Measurements from ENCODE around the gene CDK5. TPM values are rescaled to one million over a fixed set of nuclear protein-coding genes. Genes with fewer than 3 reads are reported as not detected.

CDK5 gene
- total RNA-seq, 1 experiment from 2014 or later = 36.9 TPM

GRCh38 chr7:151071032-151071866 is 13.6 kb upstream of the CDK5 start:
- no peak for DNase-seq
- H3K27me3 ChIP-seq (ENCODE audit: control insufficient read depth, insufficient read depth, low read length) = no peaks in the 10 kb centered on the region
- H3K4me3 ChIP-seq (ENCODE audit: insufficient read depth, low read depth, low read length) = no peak overlapping the region
- peaks cover 28% of the 10 kb centered on the region for H3K36me3 ChIP-seq (replicated peaks; ENCODE audit: control insufficient read depth, insufficient read depth, low read length)

GRCh38 chr7:151070574-151070960 is 12.9 kb upstream of the CDK5 start:
- Histone ChIP-seq H3K36me3 (replicated peaks; ENCODE audit: control insufficient read depth, insufficient read depth, low read length) (peaks cover 28% of the 10 kb centered on the region), H3K4me3 (ENCODE audit: insufficient read depth, low read depth, low read length) (no peak overlapping the region), H3K27me3 (ENCODE audit: control insufficient read depth, insufficient read depth, low read length) (no peaks in the 10 kb centered on the region)
- DNase-seq = no peak

GRCh38 chr7:151069841-151070573 is 12.3 kb upstream of the CDK5 start:
- Histone ChIP-seq H3K27me3 (ENCODE audit: control insufficient read depth, insufficient read depth, low read length) (no peaks in the 10 kb centered on the region), H3K36me3 (replicated peaks; ENCODE audit: control insufficient read depth, insufficient read depth, low read length) (peaks cover 31% of the 10 kb centered on the region), H3K4me3 (ENCODE audit: insufficient read depth, low read depth, low read length) (no peak overlapping the region)
- DNase-seq = no peak

- Histone ChIP-seq H3K4me3 (ENCODE audit: insufficient read depth, low read depth, low read length) (no peak overlapping the region), H3K36me3 (replicated peaks; ENCODE audit: control insufficient read depth, insufficient read depth, low read length) (peaks cover 31% of the 10 kb centered on the region), H3K27me3 (ENCODE audit: control insufficient read depth, insufficient read depth, low read length) (no peaks in the 10 kb centered on the region)
- DNase-seq = peak; percentile 73
Measured at GRCh38 chr7:151068069-151068773, 10.5 kb upstream of the CDK5 start.

- Histone ChIP-seq H3K27me3 (ENCODE audit: control insufficient read depth, insufficient read depth, low read length) (no peaks in the 10 kb centered on the region), H3K36me3 (replicated peaks; ENCODE audit: control insufficient read depth, insufficient read depth, low read length) (peaks cover 27% of the 10 kb centered on the region), H3K4me3 (ENCODE audit: insufficient read depth, low read depth, low read length) (no peak overlapping the region)
- DNase-seq = no peak
Measured at GRCh38 chr7:151066273-151066974, 8.7 kb upstream of the CDK5 start.

GRCh38 chr7:151065516-151065915 is 7.8 kb upstream of the CDK5 start:
- Histone ChIP-seq H3K4me3 (ENCODE audit: insufficient read depth, low read depth, low read length) (no peak overlapping the region), H3K27me3 (ENCODE audit: control insufficient read depth, insufficient read depth, low read length) (peaks cover 2% of the 10 kb centered on the region; the same call in 1 of the 2 replicates), H3K36me3 (replicated peaks; ENCODE audit: control insufficient read depth, insufficient read depth, low read length) (peaks cover 24% of the 10 kb centered on the region)
- no peak for DNase-seq

GRCh38 chr7:151064993-151065392 is 7.3 kb upstream of the CDK5 start:
- DNase-seq = no peak
- Histone ChIP-seq H3K36me3 (replicated peaks; ENCODE audit: control insufficient read depth, insufficient read depth, low read length) (peaks cover 20% of the 10 kb centered on the region), H3K27me3 (ENCODE audit: control insufficient read depth, insufficient read depth, low read length) (peaks cover 3% of the 10 kb centered on the region; the same call in 1 of the 2 replicates), H3K4me3 (ENCODE audit: insufficient read depth, low read depth, low read length) (no peak overlapping the region)

GRCh38 chr7:151064454-151064853 is 6.8 kb upstream of the CDK5 start:
- DNase-seq = no peak
- Histone ChIP-seq H3K27me3 (ENCODE audit: control insufficient read depth, insufficient read depth, low read length) (peaks cover 3% of the 10 kb centered on the region; the same call in 1 of the 2 replicates), H3K36me3 (replicated peaks; ENCODE audit: control insufficient read depth, insufficient read depth, low read length) (peaks cover 15% of the 10 kb centered on the region), H3K4me3 (ENCODE audit: insufficient read depth, low read depth, low read length) (no peak overlapping the region)

- Histone ChIP-seq H3K27me3 (ENCODE audit: control insufficient read depth, insufficient read depth, low read length) (peaks cover 3% of the 10 kb centered on the region; the same call in 1 of the 2 replicates), H3K4me3 (ENCODE audit: insufficient read depth, low read depth, low read length) (peak overlapping the region; percentile 49), H3K36me3 (replicated peaks; ENCODE audit: control insufficient read depth, insufficient read depth, low read length) (peaks cover 12% of the 10 kb centered on the region)
- no peak for DNase-seq
Measured at GRCh38 chr7:151063212-151063561, 5.5 kb upstream of the CDK5 start.

GRCh38 chr7:151062399-151063211 is 4.9 kb upstream of the CDK5 start:
- H3K4me3 ChIP-seq (ENCODE audit: insufficient read depth, low read depth, low read length) = peak overlapping the region; percentile 49
- peaks cover 3% of the 10 kb centered on the region; the same call in 1 of the 2 replicates for H3K27me3 ChIP-seq (ENCODE audit: control insufficient read depth, insufficient read depth, low read length)
- H3K36me3 ChIP-seq (replicated peaks; ENCODE audit: control insufficient read depth, insufficient read depth, low read length) = peaks cover 12% of the 10 kb centered on the region
- peak; percentile 99 for DNase-seq

GRCh38 chr7:151062111-151062398 is 4.4 kb upstream of the CDK5 start:
- peaks cover 9% of the 10 kb centered on the region for H3K36me3 ChIP-seq (replicated peaks; ENCODE audit: control insufficient read depth, insufficient read depth, low read length)
- peak overlapping the region; percentile 28 for H3K4me3 ChIP-seq (ENCODE audit: insufficient read depth, low read depth, low read length)
- DNase-seq = no peak
- H3K27me3 ChIP-seq (ENCODE audit: control insufficient read depth, insufficient read depth, low read length) = peaks cover 3% of the 10 kb centered on the region; the same call in 1 of the 2 replicates

GRCh38 chr7:151061213-151062110 is 3.8 kb upstream of the CDK5 start:
- Histone ChIP-seq H3K36me3 (replicated peaks; ENCODE audit: control insufficient read depth, insufficient read depth, low read length) (peaks cover 7% of the 10 kb centered on the region), H3K4me3 (ENCODE audit: insufficient read depth, low read depth, low read length) (peak overlapping the region; percentile 82)
- DNase-seq = peak; percentile 79

More at GRCh38 chr7:151061213-151062110, 3.8 kb upstream of the CDK5 start:
- H3K27me3 ChIP-seq (ENCODE audit: control insufficient read depth, insufficient read depth, low read length) = peaks cover 7% of the 10 kb centered on the region
